ENCODE data around the gene TRIM54.
A peak's percentile ranks its signal among the peaks of the same experiment; 100 is the strongest.
"Not testable (repeated sequence)": the region's sequence is repeated elsewhere in the genome, so short reads cannot be mapped to it uniquely, and the experiment has no call there.

TRIM54 gene

DNA sequence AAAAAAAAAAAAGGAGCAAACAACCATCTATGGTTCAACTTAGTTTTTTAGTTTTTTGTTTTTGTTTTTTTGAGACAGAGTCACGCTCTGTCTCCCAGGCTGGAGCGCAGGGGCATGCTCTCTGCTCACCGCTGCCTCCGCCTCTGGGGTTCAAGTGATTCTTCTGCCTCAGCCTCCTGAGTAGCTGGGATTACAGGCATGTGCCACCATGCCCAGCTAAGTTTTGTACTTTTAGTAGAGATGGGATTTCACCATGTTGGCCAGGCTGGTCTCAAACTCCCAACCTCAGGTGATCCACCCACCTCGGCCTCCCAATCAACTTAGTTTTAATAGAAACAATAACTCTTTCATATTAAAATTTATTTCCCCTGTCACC, 71.1 kb downstream of the TRIM54 start:
- Mint-ChIP-seq H3K36me3 (ENCODE audit: insufficient read depth) (peaks cover 23% of the 10 kb centered on the region), H3K4me1 (ENCODE audit: low read depth in 2 of 2) (peaks cover 29 to 55% of the 10 kb centered on the region in 2 donors), H3K27ac (peak overlapping the region in 1 of 2 donors; percentile 26)
- H3K4me3 Mint-ChIP-seq; H3K9me3 Mint-ChIP-seq; ATAC-seq (replicated peaks); H3K27me3 Mint-ChIP-seq; DNase-seq: not testable (repeated sequence)

DNA sequence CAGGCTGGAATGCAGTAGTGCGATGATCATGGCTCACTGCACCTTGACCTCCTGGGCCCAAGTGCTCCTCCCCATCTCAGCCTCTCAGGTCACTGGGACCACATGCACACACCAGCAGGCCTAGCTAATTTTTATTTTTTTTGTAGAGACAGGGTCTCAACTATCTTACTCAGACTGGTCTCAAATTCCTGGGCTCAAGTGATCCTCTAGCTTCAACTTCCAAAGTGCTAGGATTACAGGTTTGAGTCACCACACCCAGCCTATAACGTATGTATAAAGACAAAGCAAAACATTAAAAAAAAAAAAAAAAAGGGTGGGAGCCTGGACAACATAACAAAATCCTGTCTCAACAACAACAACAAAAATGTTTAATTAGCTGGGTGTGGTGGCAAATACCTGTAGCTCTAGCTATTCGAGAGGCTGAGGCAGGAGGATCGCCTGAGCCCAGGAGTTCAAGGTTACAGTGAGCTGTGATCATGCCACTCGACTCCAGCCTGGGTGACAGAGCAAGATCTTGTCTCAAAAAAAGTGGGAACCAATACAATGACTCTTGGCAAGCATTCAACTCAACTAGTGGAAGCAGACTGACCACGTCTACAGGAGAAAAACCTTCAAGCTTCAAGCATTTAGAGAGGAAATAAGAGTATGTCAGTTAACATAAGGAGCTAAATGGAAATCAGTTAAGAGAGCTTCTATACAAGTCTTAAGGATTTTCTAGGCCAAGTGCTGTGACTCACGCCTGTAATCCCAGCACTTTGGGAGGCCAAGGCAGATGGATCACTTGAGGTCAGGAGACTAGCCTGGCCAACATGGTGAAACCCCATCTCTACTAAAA, 71.8 kb downstream of the TRIM54 start:
- Mint-ChIP-seq H3K27me3 (no peaks in the 10 kb centered on the region), H3K4me3 (peak overlapping the region in 1 of 2 donors; percentile 33), H3K27ac (peak overlapping the region in 1 of 2 donors; percentile 26), H3K4me1 (ENCODE audit: low read depth in 2 of 2) (peaks cover 33 to 59% of the 10 kb centered on the region in 2 donors), H3K36me3 (ENCODE audit: insufficient read depth) (peaks cover 22% of the 10 kb centered on the region), H3K9me3 (no peaks in the 10 kb centered on the region)
- DNase-seq (no peak), ATAC-seq (replicated peaks) (no peak)

DNA sequence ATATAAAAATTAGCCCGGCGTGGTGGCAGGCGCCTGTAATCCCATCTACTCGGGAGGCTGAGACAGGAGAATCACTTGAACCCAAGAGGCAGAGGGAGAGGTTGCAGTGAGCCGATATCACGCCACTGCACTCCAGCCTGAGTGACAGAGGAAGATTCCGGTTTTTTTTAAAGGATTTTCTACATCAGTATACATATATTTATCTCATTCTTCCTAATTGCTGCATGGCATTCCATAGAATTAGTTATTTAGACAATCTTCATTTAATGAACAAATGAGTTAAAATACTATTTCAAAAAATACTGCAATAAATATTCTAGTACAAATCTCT, 72.3 kb downstream of the TRIM54 start:
- ATAC-seq (replicated peaks) (no peak), DNase-seq (no peak)
- peak overlapping the region in 1 of 2 donors; percentile 26 for H3K27ac Mint-ChIP-seq
- H3K27me3 Mint-ChIP-seq, result no peaks in the 10 kb centered on the region
- H3K9me3 Mint-ChIP-seq, result no peaks in the 10 kb centered on the region
- peaks cover 33 to 59% of the 10 kb centered on the region in 2 donors for H3K4me1 Mint-ChIP-seq (ENCODE audit: low read depth in 2 of 2)
- peaks cover 18% of the 10 kb centered on the region for H3K36me3 Mint-ChIP-seq (ENCODE audit: insufficient read depth)
- peak overlapping the region in 1 of 2 donors; percentile 33 for H3K4me3 Mint-ChIP-seq

DNA sequence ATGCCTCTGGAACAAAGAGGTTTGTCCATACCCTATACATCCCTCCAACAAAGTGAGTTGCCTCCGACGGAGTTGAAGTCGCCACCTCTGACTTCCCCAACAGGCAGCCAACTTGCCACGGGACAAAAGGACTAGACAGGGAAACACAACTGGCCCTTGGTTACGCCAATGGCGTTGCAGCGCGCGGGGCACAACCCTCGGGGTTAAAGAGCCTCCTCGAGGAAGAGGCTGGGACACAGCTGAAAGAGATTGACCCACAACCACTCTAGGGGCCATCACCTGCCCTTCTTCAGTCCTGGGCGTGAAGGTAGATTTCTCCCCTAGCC, 73.8 kb downstream of the TRIM54 start:
- peak; percentile 25 for ATAC-seq (replicated peaks)
- DNase-seq, result peak in 1 of 3 experiments; percentile 25
- H3K27ac Mint-ChIP-seq, result peak overlapping the region; percentile 98 to 99
- no peaks in the 10 kb centered on the region for H3K9me3 Mint-ChIP-seq
- peaks cover 25% of the 10 kb centered on the region for H3K36me3 Mint-ChIP-seq (ENCODE audit: insufficient read depth)
- peak overlapping the region; percentile 95 to 98 for H3K4me3 Mint-ChIP-seq
- peaks cover 30 to 55% of the 10 kb centered on the region in 2 donors for H3K4me1 Mint-ChIP-seq (ENCODE audit: low read depth in 2 of 2)
- H3K27me3 Mint-ChIP-seq, result no peaks in the 10 kb centered on the region

DNA sequence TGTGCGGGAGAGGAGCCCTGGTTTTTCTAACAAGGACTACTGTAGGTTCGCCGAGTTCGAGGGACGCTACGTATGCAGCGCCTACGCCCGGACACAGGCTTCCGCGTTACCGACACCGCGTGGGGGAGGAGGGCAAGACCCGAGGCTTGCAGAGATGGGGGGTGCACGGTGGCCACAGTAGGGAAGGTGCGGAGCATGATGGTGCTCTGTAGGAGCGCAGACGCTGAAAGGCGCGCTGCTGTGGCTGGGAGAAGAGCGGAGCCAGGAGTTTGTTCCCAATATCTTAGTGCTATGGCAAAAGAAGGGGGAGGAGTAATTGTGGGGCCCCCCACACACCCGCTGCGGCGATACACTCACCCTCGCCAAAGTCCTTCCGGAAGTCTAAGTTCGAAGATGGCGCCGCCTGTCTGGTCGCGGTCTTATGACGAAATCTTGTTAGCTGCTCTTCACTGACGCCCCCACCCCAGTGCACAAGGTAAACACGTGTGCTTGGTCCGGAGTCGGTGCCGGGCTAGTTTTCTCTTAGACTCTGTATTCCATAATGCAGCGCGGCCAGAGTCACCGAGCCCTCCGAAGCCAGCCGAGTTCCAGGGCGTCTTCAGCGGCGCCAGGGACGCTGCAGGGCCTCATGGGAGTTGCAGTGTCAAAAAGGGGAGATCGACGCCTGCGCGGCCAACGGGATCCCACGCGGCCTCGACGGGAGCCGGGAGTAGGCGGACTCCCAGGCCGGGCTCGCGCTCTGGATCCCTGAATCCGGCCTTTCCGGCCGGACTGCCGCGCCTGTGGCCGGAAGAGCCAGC, 74.4 kb downstream of the TRIM54 start, which contains the start of gene GTF3C2:
Gene GTF3C2, minus strand, starts transcription at position 383 of the 800 bp plus-strand sequence. CDS start 13,210 bp downstream, outside the sequence.
- H3K9me3 Mint-ChIP-seq, result no peaks in the 10 kb centered on the region
- DNase-seq, result peak; percentile 90 to 93 (median 92)

More for the DNA sequence above, 74.4 kb downstream of the TRIM54 start, which contains the start of gene GTF3C2:
- ATAC-seq (replicated peaks), result peak; percentile 79
- peak within 1 kb of the TSS; percentile 98 to 99 for H3K27ac Mint-ChIP-seq
- peaks cover 26% of the 10 kb centered on the region for H3K36me3 Mint-ChIP-seq (ENCODE audit: insufficient read depth)
- H3K27me3 Mint-ChIP-seq, result no peaks in the 10 kb centered on the region
- H3K4me1 Mint-ChIP-seq (ENCODE audit: low read depth in 2 of 2), result peaks cover 30 to 52% of the 10 kb centered on the region in 2 donors
- H3K4me3 Mint-ChIP-seq, result peak within 1 kb of the TSS; percentile 95 to 98

Measured in effector memory CD8-positive, alpha-beta T cell (primary cell).